Suprapubic skin (tissue), 4 donors: Measurements from ENCODE around the gene MFGE8.

Experiments used
- CTCF ChIP-seq, 2 donors: fragments of 200-600 bp in 1 of 2; fragments of 450-650 bp in 1 of 2; sonication (generic) in 1 of 2; IDR thresholded peaks; one replicate each; pipeline ENCODE4 v1.5.1; 2016 to 2019; ENCODE audit warnings: antibody characterized with exemption in 2 of 2, mild to moderate bottlenecking in 1 of 2, moderate library complexity in 1 of 2
- EP300 ChIP-seq: sonication (generic); formaldehyde crosslinking; IDR thresholded peaks from one replicate; pipeline ENCODE4 v1.6.1; 2017; ENCODE audit warnings: antibody characterized with exemption
- POLR2A ChIP-seq, 2 donors: fragments of 450-650 bp; IDR thresholded peaks; one replicate each; pipeline ENCODE4 v1.6.1; 2017; ENCODE audit warnings: antibody characterized with exemption in 2 of 2, mild to moderate bottlenecking in 2 of 2, moderate library complexity in 2 of 2
- POLR2AphosphoS5 ChIP-seq, 3 donors: sonication (generic); formaldehyde crosslinking; IDR thresholded peaks; one replicate each; pipeline ENCODE4 v1.6.1; 2017; ENCODE audit warnings: antibody characterized with exemption in 3 of 3

- TF ChIP-seq POLR2AphosphoS5 (IDR thresholded peaks at IDR 0.05) (no peak), EP300 (no peak), CTCF (IDR thresholded peaks at IDR 0.05) (no peak), POLR2A (IDR thresholded peaks at IDR 0.05) (no peak)
Measured at GRCh38 chr15:88913850-88914169, 631 bp upstream of the MFGE8 start.
